Activated CD4-positive, alpha-beta T cell treated with anti-CD3 and anti-CD28 coated beads, Interleukin-2, amount 50 U/mL, for 1 hour (primary cell): ENCODE results near the gene RBBP8NL.

ENCODE experiments used
- DNase-seq: peaks from one replicate; pipeline ENCODE4 v3.0.0-alpha.2; 2020

Gene RBBP8NL

GRCh38 chr20:62461157-62461556 is 33.8 kb upstream of the RBBP8NL start:
- DNase-seq = no peak

DNA sequence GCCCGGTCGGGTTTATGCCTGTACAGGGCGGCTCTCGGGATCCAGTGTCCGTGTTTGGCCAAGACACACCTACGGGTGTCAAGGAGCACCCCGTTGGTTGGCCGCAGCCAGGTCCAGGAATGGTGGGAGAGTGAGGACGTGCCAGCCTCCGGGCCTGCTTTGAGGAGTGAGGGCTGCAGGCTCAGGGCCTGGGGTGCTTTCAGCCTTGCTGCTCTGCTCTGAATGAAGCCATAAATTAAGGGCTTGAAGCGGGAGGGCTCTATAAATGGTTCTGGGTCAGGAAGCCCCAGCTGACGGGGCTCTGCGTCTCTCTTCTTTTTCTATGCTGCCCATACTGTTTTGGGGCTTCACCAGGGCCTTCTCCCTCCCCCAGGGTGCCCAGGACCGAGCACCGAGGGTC is 33.3 kb upstream of the RBBP8NL start:
- no peak for DNase-seq

- DNase-seq = no peak
Observed at GRCh38 chr20:62459488-62459887, 32.1 kb upstream of the RBBP8NL start.

- no peak for DNase-seq
Observed at GRCh38 chr20:62458275-62459251, 31.2 kb upstream of the RBBP8NL start.

DNA sequence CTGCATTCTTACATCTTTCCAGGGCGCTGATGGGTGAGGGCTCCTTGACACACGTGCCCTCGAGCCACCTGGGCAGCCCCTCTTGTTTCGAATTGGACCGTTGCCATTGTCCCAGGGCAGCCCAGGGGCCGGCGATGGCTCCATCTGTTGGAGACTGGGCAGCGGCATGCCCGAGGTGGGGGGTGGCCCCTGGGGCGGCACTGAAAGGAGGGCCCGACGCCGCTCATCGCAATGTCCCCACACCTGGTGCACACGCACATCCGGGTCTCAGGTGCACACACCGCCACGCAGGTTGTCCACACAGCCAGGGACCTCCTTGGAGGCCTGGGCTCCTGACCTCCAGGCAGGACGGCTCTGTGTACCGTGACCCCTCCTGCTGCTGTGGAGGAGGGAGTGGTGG is 30.5 kb upstream of the RBBP8NL start:
- DNase-seq = no peak

DNA sequence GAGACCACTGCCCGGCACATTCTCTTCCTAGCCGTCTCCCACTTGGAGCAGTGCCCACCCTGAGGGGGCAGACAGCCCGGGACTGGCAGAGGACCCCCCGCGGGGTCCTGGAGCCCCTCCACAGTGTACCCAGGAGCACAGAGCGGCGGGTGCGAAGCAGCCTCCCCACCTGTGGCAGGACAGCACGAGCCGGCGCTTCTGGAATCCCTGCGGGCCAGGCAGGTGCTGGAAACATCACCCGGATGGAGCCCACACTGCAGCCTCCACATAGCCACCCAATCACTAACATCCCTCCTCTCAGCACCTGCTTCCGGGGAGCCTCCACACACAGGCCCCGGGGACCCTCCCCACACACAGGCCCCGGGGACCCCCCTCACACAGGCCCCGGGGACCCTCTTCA is 29.8 kb upstream of the RBBP8NL start:
- no peak for DNase-seq

DNA sequence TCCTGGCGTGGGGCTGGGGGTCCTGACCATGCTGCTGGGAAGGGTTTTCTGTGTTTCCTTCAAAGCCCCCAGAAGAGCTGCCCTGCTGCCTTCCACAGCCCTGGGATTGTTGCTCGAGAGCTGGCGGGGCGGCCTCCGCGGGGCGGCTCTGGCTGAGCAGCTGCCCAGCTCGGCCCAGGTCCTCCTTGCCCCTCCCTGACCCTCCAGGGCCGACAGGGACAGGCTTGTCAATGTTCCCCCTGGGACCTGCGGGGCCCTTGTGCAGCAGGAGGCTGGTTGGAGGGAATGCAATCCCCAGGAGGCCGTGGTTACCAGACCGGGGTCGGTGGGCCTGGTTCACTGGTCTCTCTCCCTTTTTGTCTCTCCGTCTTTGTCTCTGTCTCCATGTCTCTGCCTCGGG is 28.6 kb upstream of the RBBP8NL start:
- DNase-seq = no peak

DNA sequence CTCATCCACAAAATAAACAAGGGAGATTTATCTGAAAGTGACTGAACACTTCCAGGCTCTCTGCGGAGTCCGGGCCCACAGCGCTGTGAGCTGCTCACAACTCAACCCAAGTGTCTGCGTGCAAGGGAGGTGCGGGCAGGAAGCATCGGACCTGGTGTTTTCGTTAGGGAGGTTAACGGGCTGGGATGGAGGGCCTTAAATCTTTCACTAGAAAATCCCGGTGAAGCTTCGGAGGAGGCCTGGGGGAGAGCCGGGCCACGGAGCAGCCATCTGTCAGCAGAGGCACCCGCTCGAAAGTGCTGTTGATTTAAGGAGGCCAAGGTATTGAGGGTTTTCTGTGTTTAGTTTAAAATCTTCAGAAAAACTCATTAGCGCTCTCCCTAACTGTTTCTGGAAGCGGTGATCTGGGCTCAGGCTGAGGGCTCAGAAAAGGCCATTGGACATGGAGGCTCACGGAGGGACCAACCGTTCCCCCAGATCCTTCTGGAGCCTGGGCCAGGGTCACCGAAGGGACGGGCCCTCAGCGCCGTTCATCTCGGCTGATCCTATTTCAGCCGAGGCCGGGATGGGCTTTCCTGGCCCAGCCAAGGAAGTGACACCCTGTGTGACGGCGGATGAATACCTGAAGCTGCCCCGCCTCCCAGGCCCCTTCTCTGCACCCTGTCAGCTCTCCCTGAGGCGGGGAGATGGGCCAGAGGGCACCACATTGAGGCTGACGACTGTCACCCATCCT is 27.7 kb upstream of the RBBP8NL start:
- DNase-seq = no peak

DNA sequence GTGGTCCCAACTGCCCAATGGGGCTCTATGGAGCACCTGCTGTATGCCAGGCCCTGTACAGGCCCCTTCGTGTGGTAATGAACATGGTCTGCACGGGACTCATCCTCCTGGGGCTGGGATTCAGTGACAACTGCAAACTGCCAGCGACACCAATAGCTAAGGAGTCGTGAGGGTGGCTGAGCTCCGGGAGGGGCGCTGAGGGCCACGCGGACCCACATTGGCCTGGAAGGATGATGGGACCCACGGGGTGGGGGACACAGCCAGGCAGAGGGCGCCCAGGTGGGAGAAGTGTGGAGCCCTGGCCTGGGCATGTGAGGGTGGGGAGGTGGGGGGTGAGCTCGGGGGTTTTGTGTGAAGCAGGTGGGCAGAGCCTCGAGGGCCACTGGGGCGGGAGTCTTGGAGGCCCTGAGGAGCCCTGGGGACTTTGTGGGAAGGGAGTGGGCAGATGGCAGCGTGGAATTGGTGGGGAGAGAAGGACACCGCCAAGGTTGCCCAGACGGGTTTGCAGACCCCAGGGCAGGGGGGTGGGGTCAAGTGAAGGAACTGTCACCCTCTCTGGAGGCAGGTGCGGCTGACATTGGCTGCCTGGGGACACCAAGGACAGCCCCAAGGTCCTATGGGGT is 26.0 kb upstream of the RBBP8NL start:
- DNase-seq = no peak

- DNase-seq = no peak
Observed at GRCh38 chr20:62452475-62453095, 25.2 kb upstream of the RBBP8NL start.

DNA sequence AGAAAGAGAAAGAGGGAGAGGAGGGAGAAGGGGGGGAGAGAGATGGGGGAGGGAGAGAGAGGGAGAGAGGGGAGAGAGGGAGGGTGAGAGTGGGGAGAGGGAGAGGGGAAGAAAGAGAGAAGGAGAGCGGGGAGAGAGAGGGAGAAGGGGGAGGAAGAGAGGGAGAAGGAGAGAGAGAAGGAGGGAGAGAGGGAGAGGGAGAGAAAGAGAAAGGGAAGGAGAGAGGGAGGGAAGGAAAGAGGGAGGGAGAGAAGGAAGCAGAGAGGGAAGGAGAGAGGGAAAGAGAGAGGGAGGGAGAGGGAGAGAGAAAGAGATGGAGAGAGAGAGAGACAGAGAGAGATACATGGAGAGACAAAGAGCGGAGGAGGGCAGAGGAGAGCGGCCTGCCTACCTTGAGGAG is 24.6 kb upstream of the RBBP8NL start:
- DNase-seq = no peak

GRCh38 chr20:62451156-62451767 is 23.9 kb upstream of the RBBP8NL start:
- DNase-seq = no peak

DNA sequence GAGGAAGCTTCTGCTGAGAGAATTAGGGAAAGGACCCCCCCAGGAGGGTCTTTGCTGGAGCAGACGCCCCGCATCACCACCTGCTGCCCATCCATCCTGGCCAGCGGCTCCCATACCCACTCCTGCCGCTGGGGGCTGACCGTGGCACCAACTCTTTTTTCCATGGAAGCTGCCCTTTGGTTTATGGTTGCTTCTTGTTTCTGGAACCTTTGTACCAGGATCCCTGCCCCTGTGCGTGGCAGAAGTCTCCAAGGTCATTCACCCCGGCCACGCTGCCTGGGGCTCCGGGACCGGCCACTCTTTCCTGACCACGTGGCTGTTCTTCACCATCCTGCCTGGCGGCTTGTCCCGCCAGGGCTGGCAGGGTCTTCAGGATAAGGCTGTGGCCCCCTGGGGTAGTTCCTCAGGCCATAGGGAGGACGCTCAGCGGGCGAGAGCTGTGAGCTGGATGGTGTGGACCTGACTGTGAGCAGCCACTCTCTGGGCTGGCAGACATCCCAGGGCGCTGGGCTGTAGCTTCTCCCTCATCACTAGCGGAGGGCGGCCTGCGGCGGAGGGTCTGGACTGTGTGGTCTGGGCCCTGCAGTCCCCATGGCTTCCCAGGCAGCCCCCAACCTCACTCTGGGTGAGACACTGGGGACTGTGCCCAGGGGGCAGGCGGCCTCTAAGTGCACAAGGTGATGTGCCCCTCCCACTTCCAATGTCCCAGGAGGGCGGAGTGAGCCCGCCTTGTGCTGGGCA is 22.8 kb upstream of the RBBP8NL start:
- no peak for DNase-seq

GRCh38 chr20:62448788-62449187 is 21.4 kb upstream of the RBBP8NL start:
- DNase-seq = no peak

- DNase-seq = no peak
Observed at GRCh38 chr20:62448038-62448437, 20.7 kb upstream of the RBBP8NL start.

- no peak for DNase-seq
Observed at GRCh38 chr20:62446888-62447869, 19.8 kb upstream of the RBBP8NL start.

DNA sequence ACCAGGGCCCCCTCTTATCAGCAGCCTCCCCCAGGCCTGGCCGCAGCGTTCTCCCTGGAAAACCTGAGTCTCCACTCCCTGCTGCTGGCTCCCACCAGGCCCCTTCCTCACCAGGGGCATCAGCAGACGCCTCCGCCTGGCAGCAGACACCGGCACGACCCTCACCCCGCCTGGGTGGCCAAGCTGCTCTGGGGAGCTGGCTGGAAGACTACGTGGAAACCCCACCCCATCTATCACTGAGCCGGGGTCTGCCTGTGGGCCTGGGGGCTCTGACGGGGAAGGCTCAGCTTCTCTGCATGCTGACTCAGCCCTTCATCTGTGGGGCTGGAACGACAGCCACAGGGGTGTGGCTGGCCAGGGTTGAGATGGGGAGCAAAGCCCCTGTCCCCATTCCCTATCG is 19.1 kb upstream of the RBBP8NL start:
- no peak for DNase-seq

DNA sequence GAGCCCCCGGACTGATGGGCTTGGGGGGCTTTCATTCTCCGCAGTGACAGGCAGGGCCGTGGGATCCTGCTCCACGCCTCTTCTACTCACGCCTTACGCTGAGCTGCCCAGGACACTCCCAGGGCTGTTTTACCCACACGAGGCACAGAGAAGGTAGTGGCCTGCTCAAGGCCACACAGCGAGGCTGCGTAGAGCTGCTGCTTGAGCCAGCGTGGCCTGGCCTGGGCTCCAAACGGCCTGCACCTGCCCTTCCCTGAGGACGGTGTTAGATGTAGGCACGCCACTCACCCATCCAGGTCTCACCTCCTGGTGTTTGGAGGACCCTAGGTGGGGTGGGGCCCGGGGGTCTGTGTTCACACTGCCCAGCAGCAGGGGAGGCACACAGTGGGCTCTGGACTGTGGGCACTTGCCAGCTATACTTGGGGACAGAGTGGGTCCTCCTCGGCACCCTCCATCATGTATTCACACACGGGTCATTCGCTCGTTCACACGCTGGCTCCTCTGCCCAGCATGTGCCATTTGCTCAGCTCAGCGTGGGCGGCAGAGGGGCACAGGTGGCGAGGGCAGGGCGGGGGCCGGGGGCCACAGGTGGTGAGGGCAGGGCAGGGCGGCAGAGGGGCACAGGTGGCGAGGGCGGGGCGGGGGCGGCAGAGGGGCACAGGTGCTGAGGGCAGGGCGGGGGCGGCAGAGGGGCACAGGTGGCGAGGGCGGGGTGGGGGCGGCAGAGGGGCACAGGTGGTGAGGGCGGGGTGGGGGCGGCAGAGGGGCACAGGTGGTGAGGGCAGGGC is 18.4 kb upstream of the RBBP8NL start:
- no peak for DNase-seq

DNA sequence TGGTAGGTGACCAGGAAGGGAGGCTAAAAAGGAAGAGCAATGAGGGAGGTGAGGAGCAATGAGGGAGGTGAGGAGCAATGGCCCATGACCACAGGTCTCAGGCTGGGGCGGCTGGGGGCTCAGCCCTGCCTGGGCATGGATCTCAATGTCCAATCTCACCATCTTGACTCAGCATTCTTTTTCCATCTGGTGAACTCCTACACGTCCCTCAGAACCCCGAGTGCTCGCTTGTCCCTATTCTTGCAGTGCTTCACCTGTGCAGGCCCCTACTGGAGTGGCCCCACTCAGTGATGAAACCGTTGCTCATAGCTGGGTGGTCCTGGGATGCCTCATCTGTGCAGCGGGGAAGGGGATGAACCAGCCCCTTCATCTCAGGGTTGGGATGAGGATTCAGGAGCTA is 16.9 kb upstream of the RBBP8NL start:
- no peak for DNase-seq

GRCh38 chr20:62441987-62442539 is 14.7 kb upstream of the RBBP8NL start:
- no peak for DNase-seq
